Dermis microvascular lymphatic vessel endothelial cell (primary cell): Measurements from ENCODE around the gene TIAM2. TPM values are rescaled to one million over a fixed set of nuclear protein-coding genes. Genes with fewer than 3 reads are reported as not detected.

Source experiments
- DNase-seq, 2 donors: peaks; one replicate each; pipeline versions ENCODE4 v3.0.0 to v3.0.0-alpha.2; 2010; ENCODE audit warnings: low read depth in 2 of 2
- total RNA-seq: library from RNA; depleted of rRNA; stranded (reverse); fragments of >200 nt; gene quantifications from 2 replicates; pipeline ENCODE4 v1.2.1, GENCODE V29; 2014

Gene TIAM2
- total RNA-seq, 1 donor from 2014 or later, result 12.8 TPM

- no peak for DNase-seq
Observed at GRCh38 chr6:155257796-155258195, 262.7 kb downstream of the TIAM2 start.

- no peak for DNase-seq
Observed at GRCh38 chr6:155259204-155259603, 264.1 kb downstream of the TIAM2 start.

- no peak for DNase-seq
Observed at GRCh38 chr6:155259897-155260296, 264.8 kb downstream of the TIAM2 start.

- no peak for DNase-seq
Observed at GRCh38 chr6:155260686-155261085, 265.6 kb downstream of the TIAM2 start.

- DNase-seq, result no peak
Observed at GRCh38 chr6:155261111-155261900, 266.2 kb downstream of the TIAM2 start.

GRCh38 chr6:155262655-155263054, 267.5 kb downstream of the TIAM2 start:
- DNase-seq, result no peak

- DNase-seq, result no peak
Observed at GRCh38 chr6:155263373-155264063, 268.4 kb downstream of the TIAM2 start, which contains the start of gene CLDN20. CLDN20 (plus strand) TSS chr6:155264013; CDS start chr6:155275720, 11,707 bp downstream.

GRCh38 chr6:155264693-155265320, 269.7 kb downstream of the TIAM2 start:
- DNase-seq, result peak in 1 of 2 donors; percentile 48

GRCh38 chr6:155265843-155266535, 270.9 kb downstream of the TIAM2 start:
- no peak for DNase-seq

- no peak for DNase-seq
Observed at GRCh38 chr6:155267411-155267810, 272.3 kb downstream of the TIAM2 start.

GRCh38 chr6:155268088-155268867, 273.2 kb downstream of the TIAM2 start:
- peak in 1 of 2 donors; percentile 50 for DNase-seq

- no peak for DNase-seq
Observed at GRCh38 chr6:155269765-155270164, 274.6 kb downstream of the TIAM2 start.

- no peak for DNase-seq
Observed at GRCh38 chr6:155270561-155271091, 275.5 kb downstream of the TIAM2 start.

- DNase-seq, result no peak
Observed at GRCh38 chr6:155271145-155271544, 276.0 kb downstream of the TIAM2 start.

GRCh38 chr6:155272353-155273232, 277.5 kb downstream of the TIAM2 start:
- no peak for DNase-seq

- peak; percentile 94 to 97 for DNase-seq
Observed at GRCh38 chr6:155273431-155273830, 278.3 kb downstream of the TIAM2 start.

- DNase-seq, result no peak
Observed at GRCh38 chr6:155274106-155274505, 279.0 kb downstream of the TIAM2 start.

GRCh38 chr6:155274533-155274932, 279.4 kb downstream of the TIAM2 start:
- peak; percentile 23 to 64 for DNase-seq

GRCh38 chr6:155275808-155276480, 280.8 kb downstream of the TIAM2 start:
- DNase-seq, result peak in 1 of 2 donors; percentile 12
